Colonic mucosa (tissue), 4 donors: ENCODE measurements around the gene GFAP. TPM values are rescaled to one million over a fixed set of nuclear protein-coding genes. Genes with fewer than 3 reads are reported as not detected.

Experiments
- DNase-seq: peaks from one replicate; pipeline ENCODE4 v3.0.0-alpha.2; 2020
- H3K27ac ChIP-seq: fragments of 200-600 bp; one replicate; pipeline ENCODE4 v1.8.0; 2021
- H3K27me3 ChIP-seq: fragments of 200-600 bp; one replicate; pipeline ENCODE4 v1.8.0; 2021
- H3K36me3 ChIP-seq: fragments of 200-600 bp; one replicate; pipeline ENCODE4 v1.8.0; 2021
- H3K4me1 ChIP-seq: fragments of 200-600 bp; one replicate; pipeline ENCODE4 v1.8.0; 2021; ENCODE audit warnings: mild to moderate bottlenecking
- H3K4me3 ChIP-seq: fragments of 200-600 bp; one replicate; pipeline ENCODE4 v1.8.0; 2021
- H3K9ac ChIP-seq, 2 donors: one replicate each; pipeline ENCODE4 v1.7.0; 2013; ENCODE audit warnings: control low read depth in 2 of 2, low read depth in 2 of 2, low read length in 2 of 2
- H3K9me3 ChIP-seq: fragments of 200-600 bp; one replicate; pipeline ENCODE4 v1.8.0; 2021
- CTCF ChIP-seq: fragments of 200-600 bp; IDR thresholded peaks from one replicate; pipeline ENCODE4 v1.8.0; 2022; ENCODE audit warnings: antibody characterized with exemption, mild to moderate bottlenecking
- intact Hi-C: fragments of 100-400 bp; cut with DNase I; formaldehyde crosslinking; loops from one replicate; pipeline ENCODE4 v1.14.1; 2022
- microRNA-seq: library from miRNA; unstranded; fragments of <30 nt; microRNA quantifications from one replicate; pipeline ENCODE4, GENCODE V29; 2019
- total RNA-seq, 2 donors: library from RNA; stranded (reverse); fragmentation: NEBNext Ultra II Directional in 1 of 2; extraction: Animal tissue kit (Norgen Biotek cat#: 25700) in 1 of 2; gene quantifications; one replicate each; pipeline ENCODE4 v1.2.1, GENCODE V29; 2021
- donor health status: healthy.
- donor health status: DM: no; HTN: no; CAD: no.
- donor health status: DM: no; HTN: no; CAD: no.

The GFAP gene
- total RNA-seq, 2 donors from 2014 or later, result 0.20 TPM; not detected in 1

GRCh38 chr17:44854192-44854591 lies 61.1 kb downstream of the GFAP start:
- Histone ChIP-seq H3K27ac (no peak overlapping the region), H3K4me1 (no peaks in the 10 kb centered on the region), H3K36me3 (peaks cover 8% of the 10 kb centered on the region), H3K27me3 (no peaks in the 10 kb centered on the region), H3K4me3 (no peak overlapping the region), H3K9ac (no peak overlapping the region), H3K9me3 (no peaks in the 10 kb centered on the region)
- TF ChIP-seq CTCF, result no peak
- intact Hi-C loops, result no loop called here
- no peak for DNase-seq

Small RNA genes lying within 50 kb of the gene (microRNA-seq; reads per million reads assigned to microRNA genes)
- not detected for gene MIR6783

Other genes with a start within 250 kb of the GFAP start
- 10 to 100 TPM; 22.2 to 25.5 TPM for gene CCDC43, start 225.7 kb downstream of the GFAP start, total RNA-seq
- gene DBF4B, start 206.8 kb downstream of the GFAP start, total RNA-seq, result 10 to 100 TPM in 1 of 2 donors, 1 to 10 TPM in 1; 5.6 to 14.4 TPM
- gene ADAM11, start 156.5 kb downstream of the GFAP start, total RNA-seq, result under 1 TPM; 0.42 TPM
- 1 to 10 TPM; 1.1 to 8.2 TPM for gene GJC1, start 85.2 kb downstream of the GFAP start, total RNA-seq
- under 1 TPM in 1 of 2 donors, not detected in 1; 0.53 TPM for gene HIGD1B, start 67.6 kb downstream of the GFAP start, total RNA-seq
- gene EFTUD2, start 16.1 kb downstream of the GFAP start, total RNA-seq, result 100 to 1,000 TPM in 1 of 2 donors, 10 to 100 TPM in 1; 74.8 to 109 TPM
- 10 to 100 TPM in 1 of 2 donors, 1 to 10 TPM in 1; 5.7 to 45.5 TPM for gene KIF18B, start 32.3 kb upstream of the GFAP start, total RNA-seq
- gene C1QL1, start 52.8 kb upstream of the GFAP start, total RNA-seq, result 1 to 10 TPM; 1.2 to 1.9 TPM
- gene DCAKD, start 136.1 kb upstream of the GFAP start, total RNA-seq, result 10 to 100 TPM; 20.2 to 46.8 TPM
- gene NMT1, start 145.8 kb upstream of the GFAP start, total RNA-seq, result 100 to 1,000 TPM in 1 of 2 donors, 10 to 100 TPM in 1; 68.0 to 127 TPM
- 100 to 1,000 TPM; 300 to 312 TPM for gene PLCD3, start 217.0 kb upstream of the GFAP start, total RNA-seq
- 10 to 100 TPM; 13.0 to 16.6 TPM for gene ACBD4, start 220.2 kb upstream of the GFAP start, total RNA-seq
- 10 to 100 TPM; 37.0 to 38.4 TPM for gene HEXIM1, start 233.0 kb upstream of the GFAP start, total RNA-seq
- 1 to 10 TPM; 7.2 to 8.1 TPM for gene HEXIM2, start 246.4 kb upstream of the GFAP start, total RNA-seq